MG63 (cell line): ENCODE data around the gene PLA2G6. TPM values are rescaled to one million over a fixed set of nuclear protein-coding genes. Genes with fewer than 3 reads are reported as not detected.
"Not testable (repeated sequence)": the region's sequence is repeated elsewhere in the genome, so short reads cannot be mapped to it uniquely, and the experiment has no call there.

ENCODE experiments used
- DNase-seq: peaks from one replicate; pipeline ENCODE4 v3.0.0-alpha.2; 2020
- H3K27me3 ChIP-seq: fragments of 250-450 bp; sonication (Bioruptor Pico); 2 replicates; pipeline ENCODE4 v1.5.1; 2020; ENCODE audit warnings: mild to moderate bottlenecking, moderate library complexity
- H3K36me3 ChIP-seq: fragments of 250-450 bp; sonication (Bioruptor Pico); 2 replicates; pipeline ENCODE4 v1.5.1; 2020; ENCODE audit warnings: mild to moderate bottlenecking, moderate library complexity
- H3K4me3 ChIP-seq: fragments of 250-450 bp; sonication (Bioruptor Pico); 2 replicates; pipeline ENCODE4 v1.5.1; 2020; ENCODE audit warnings: mild to moderate bottlenecking, moderate library complexity
- H3K9me3 ChIP-seq: fragments of 250-450 bp; sonication (Bioruptor Pico); 2 replicates; pipeline ENCODE4 v1.5.1; 2020; ENCODE audit warnings: mild to moderate bottlenecking, moderate library complexity
- total RNA-seq: library from RNA; depleted of rRNA; stranded (reverse); fragments of >200 nt; shearing (Covaris generic); gene quantifications from 2 replicates; pipeline ENCODE4 v1.2.3, GENCODE V29; 2014; ENCODE audit warnings: low replicate concordance

The PLA2G6 gene
- total RNA-seq, 1 experiment from 2014 or later, result 3.1 TPM

DNA sequence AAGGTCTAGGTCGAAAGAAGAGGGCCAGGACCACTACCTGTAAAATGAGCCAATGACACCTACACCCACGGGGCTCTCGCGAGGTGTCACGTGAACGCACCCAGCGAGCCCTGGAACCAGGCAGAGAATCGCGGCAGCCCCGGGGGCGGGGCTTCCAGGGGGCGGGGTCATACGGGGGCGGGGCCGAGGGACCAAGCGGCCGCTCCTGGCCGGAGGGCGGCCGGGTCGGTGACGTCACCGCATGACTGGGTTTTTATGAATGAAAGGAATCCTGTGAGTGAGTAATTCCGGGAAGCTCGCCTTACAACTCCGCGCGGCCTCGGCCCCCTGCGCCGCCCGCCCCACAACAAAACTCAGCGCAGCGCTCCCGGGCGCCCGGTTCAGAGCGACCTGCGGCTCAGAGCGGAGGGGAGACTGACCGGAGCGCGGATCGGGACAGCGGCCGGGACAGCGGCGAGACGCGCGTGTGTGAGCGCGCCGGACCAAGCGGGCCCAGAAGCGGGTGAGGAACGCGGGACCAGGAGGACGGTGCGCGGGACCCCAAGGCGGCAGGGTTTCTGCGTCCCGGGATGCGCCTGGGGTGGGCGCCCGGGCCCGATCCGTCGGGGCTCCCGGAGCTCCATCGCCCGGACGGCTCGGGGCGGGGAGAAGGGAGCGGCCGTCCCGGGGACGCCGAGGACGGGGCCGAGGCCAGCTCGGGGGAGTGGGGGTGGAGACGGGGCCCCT is 20.2 kb upstream of the PLA2G6 start, which contains the start of gene MAFF:
Gene MAFF (plus strand): TSS at position 284 of the 726 bp plus-strand sequence. CDS start 11,860 bp downstream, outside the sequence.
- Histone ChIP-seq H3K9me3 (no peaks in the 10 kb centered on the region), H3K36me3 (peaks cover 12% of the 10 kb centered on the region), H3K4me3 (peak within 1 kb of the TSS; percentile 97), H3K27me3 (no peaks in the 10 kb centered on the region)
- peak; percentile 95 for DNase-seq

DNA sequence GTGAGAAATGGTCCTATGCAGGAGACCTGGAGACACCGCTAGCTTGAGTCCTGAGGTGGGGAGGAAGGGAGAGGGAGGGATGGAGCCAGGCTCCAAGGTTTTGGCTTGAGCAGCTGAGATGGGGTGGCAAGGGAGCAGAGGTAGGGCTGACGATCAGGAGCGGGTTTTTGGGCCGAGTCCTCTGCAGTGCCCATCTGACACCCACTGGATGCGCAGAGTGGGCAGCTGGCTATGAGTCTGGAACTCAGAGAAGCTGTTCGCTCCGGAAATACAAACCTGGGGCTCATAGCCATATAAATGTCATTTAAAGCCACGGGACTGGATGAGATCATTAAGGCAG is 19.7 kb upstream of the PLA2G6 start:
- no peaks in the 10 kb centered on the region for H3K9me3 ChIP-seq
- no peak for DNase-seq
- H3K36me3 ChIP-seq, result peaks cover 12% of the 10 kb centered on the region
- H3K4me3 ChIP-seq, result peak overlapping the region; percentile 97
- H3K27me3 ChIP-seq, result no peaks in the 10 kb centered on the region

DNA sequence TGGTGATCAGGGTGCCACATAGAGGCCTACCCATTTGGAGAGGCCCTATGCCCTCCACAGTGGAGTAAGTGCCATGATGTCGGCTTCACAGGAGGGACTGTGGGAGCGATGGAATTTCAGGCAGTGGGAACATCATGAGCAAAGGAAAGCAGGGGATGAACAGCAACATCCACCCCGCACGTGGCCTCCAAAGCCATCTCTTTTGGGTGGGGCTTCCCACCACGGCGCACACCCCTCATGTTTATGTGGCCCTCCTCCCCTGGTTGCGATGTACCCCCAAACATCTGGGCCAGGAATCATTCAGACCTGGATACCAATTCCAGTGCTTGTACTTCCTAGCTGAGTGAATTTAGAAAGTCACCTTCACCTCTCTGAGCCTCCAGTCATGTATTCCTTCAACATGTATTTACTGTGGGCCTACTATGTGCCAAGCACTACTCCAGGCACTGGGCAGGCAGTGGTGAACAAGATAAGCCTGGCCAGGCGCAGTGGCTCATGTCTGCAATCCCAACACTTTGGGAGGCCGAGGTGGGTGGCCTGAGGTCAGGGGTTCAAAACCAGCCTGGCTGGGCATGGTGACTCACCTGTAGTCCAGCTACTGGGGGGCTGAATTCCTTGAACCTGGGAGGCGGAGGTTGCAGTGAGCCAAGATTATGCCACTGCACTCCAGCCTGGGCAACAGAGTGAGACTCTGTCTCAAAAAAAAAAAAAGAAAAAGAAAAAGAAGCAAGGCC is 18.4 kb upstream of the PLA2G6 start:
- Histone ChIP-seq H3K36me3 (peaks cover 7% of the 10 kb centered on the region), H3K4me3 (no peak overlapping the region), H3K27me3 (no peaks in the 10 kb centered on the region), H3K9me3 (no peaks in the 10 kb centered on the region)
- no peak for DNase-seq

DNA sequence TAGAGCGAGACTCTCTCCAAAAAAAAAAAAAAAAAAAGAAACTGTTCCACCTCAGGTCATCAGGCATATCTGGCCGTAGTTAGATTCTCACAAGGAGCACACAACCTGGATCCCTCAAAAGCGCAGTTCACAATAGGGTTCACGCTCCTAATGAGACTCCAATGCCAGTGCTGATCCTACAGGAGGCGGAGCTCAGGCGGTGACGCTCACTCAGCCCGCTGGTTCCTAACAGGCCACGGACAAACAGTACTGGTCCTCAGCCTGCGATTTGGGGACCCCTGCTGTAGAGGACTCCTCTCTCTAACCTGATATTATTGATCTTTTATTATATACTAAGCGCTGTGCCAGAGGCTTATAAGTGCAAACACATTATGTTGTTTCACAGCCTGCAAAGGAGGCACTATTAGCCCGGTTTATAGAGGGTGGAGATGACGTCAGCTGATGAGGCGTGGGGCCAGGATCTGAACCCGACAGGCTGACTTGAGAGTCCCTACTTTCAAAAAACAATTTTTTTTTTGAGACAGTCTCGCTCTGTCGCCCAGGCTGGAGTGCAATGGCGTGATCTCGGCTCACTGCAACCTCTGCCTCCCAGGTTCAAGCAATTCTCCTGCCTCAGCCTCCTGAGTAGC is 15.3 kb upstream of the PLA2G6 start:
- H3K36me3 ChIP-seq, result no peaks in the 10 kb centered on the region
- no peak for DNase-seq
- H3K27me3 ChIP-seq, result no peaks in the 10 kb centered on the region
- no peak overlapping the region for H3K4me3 ChIP-seq
- H3K9me3 ChIP-seq, result no peaks in the 10 kb centered on the region

DNA sequence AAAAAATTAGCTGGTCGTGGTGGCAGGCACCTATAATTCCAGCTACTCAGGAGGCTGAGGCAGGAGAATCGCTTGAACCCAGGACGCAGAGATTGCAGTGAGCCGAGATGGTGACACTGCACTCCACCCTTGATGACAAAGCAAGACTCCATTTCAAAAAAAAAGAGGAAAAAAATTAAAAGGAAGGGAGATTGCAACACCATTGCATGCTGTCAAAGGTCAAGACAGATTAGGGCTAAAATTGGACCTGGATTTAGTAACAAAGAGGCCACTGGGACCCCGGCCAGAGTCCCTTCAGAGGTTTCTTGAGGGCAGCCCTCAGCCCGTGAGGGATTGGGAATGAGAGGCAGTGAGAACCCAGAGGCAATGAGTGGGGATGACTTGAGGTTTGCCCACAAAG is 11.9 kb upstream of the PLA2G6 start:
- DNase-seq, result no peak
- Histone ChIP-seq H3K4me3 (no peak overlapping the region), H3K27me3 (no peaks in the 10 kb centered on the region)

DNA sequence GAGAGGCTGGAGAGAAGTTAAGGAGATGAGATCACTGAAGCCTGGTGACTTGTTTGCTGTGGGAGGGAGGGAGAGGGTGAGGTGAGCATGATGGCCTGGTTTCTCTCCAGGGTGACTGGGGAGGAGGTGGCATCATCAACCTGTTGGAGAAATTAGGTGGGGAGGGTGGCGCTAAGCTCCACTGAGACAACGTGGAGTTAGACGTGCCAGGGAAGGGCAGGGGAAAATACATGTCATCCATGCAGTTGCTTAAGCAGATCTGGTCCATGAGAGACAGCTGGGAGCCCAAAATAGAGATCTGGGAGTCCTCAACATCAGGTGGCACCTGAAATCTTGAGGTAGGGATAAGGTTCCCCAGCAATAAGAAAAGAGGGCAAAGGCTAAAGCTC is 10.8 kb upstream of the PLA2G6 start:
- Histone ChIP-seq H3K9me3 (no peaks in the 10 kb centered on the region), H3K4me3 (no peak overlapping the region), H3K36me3 (no peaks in the 10 kb centered on the region), H3K27me3 (no peaks in the 10 kb centered on the region)
- DNase-seq, result no peak

More for the DNA sequence above, 11.9 kb upstream of the PLA2G6 start:
- Histone ChIP-seq H3K36me3 (no peaks in the 10 kb centered on the region), H3K9me3 (no peaks in the 10 kb centered on the region)

DNA sequence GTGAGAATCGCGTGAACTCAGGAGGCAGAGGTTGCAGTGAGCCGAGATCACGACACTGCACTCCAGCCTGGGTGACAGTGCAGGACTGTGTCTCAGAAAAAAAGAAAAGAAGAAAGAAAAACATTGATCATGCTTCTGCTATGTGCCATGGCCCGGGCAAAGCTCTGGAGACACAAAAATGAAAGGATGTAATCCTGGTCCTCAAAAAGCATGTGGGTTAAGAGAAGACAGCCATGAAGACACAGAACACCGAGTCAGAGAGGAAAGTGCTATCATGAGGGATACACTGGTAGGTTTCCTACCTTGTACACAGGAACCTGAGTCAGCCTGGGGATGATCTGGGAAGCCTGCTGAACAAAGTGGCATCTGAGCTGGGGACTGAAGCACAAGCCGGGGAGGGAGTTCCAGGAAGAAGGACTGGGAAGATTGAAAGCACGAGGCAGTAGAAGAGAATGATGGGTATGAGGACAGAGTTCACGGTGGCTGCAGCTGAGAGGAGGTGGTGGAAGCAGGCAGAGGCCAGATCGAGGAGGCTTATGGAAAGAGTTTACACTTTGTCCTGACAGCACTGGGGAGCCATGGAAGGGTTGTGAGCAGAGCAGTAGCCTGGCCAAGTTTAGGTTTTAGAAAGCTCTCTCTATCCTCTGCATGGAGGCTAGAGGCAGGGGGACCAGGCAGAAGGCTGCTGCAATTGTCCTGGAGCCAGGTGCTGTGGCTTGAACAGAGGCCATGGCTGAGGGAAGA is 10.3 kb upstream of the PLA2G6 start:
- DNase-seq, result no peak
- Histone ChIP-seq H3K9me3 (no peaks in the 10 kb centered on the region), H3K36me3 (no peaks in the 10 kb centered on the region), H3K4me3 (no peak overlapping the region), H3K27me3 (no peaks in the 10 kb centered on the region)

DNA sequence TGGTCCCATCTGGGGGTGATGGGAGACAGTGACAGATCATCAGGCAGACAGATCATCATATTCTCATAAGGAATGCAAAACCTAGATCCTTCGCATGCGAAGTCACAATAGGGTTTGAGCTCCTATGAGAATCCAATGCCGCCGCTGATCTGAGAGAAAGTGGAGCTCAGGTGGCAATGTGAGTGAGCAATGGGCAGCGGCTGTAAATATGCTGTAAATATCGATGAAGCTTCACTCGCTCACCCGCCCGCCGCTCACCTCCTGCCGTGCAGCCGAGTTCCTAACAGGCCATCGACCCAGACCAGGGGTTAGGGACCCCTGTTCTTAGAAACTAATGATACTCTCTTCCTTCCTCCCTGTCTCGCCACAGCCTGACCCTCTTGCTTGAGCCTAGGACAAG is 9.4 kb upstream of the PLA2G6 start:
- Histone ChIP-seq H3K4me3 (no peak overlapping the region), H3K27me3 (no peaks in the 10 kb centered on the region), H3K9me3 (no peaks in the 10 kb centered on the region), H3K36me3 (no peaks in the 10 kb centered on the region)
- no peak for DNase-seq

DNA sequence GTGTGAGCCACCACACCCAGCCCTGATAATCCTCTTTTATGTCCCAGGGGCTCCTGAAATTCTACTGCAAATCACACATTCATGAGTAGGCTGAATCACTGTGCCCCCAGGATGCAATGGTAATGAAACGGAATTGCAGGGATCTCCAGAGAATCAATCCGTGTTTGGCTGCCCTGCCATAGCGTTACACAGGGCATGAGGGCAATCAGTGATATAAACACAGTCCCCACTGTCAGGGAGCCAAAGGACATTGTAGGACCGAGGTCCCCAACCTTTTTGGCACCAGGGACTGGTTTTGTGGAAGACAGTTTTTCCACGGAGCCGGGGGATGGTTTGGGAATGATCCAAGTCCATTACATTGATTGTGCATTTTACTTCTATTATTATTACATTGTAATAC is 9.0 kb upstream of the PLA2G6 start:
- Histone ChIP-seq H3K4me3 (no peak overlapping the region), H3K9me3 (no peaks in the 10 kb centered on the region), H3K36me3 (no peaks in the 10 kb centered on the region), H3K27me3 (no peaks in the 10 kb centered on the region)
- no peak for DNase-seq

DNA sequence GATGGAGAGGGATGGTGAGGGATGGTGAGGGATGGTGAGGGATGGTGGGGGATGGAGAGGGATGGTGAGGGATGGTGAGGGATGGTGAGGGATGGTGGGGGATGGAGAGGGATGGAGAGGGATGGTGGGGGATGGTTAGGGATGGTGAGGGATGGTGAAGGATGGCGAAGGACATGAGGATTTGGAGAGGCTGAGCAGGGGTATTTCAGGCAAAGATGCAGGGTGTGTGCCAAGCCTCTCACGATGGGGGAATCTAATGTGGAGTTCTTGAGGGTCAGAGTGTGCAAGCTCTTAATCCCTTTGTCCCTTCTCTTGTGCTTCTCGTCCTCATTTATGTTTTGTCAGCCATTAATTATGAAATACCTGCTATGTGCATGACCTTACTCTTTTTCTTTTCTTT is 7.5 kb upstream of the PLA2G6 start:
- H3K4me3 ChIP-seq, result no peak overlapping the region
- DNase-seq, result no peak
- no peaks in the 10 kb centered on the region for H3K9me3 ChIP-seq

DNA sequence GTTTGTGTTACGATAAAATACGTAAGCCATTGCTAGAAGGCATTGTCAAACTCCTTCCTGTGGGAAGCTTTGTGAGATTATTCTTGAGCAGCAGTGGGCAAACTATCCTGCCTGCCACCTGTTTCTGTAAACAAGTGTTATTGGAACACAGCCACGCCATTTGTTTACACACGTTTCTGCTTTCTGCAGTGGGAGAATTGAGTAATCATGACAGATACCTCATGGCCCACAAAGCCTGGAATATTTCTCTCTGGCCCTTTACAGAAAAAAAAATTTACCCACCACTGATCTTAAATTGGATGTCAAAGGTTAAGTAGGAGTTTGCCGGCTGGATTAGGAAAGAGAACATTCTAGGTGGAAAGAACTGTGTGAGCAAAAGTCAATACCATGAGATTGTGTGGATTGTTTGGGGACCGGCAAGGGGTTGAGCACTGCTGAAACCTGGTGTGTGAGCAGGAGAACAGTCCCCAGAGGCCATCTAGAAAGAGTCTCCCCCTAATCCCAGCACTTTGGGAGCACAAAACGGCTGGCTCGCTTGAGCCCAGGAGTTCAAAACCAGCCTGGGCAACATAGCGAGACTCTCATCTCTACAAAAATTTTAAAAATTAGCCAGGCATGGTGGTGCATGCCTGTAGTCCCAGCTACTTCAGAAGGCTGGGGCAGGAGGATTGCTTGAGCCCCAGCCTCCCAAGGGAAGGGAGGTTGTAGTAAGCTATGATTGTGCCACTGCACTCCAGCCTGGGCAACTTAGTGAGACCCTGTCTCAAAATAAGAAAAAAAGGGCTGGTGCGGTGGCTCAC is 6.0 kb upstream of the PLA2G6 start:
- no peaks in the 10 kb centered on the region for H3K27me3 ChIP-seq
- DNase-seq, result peak; percentile 47

More for the DNA sequence above, 7.5 kb upstream of the PLA2G6 start:
- H3K36me3 ChIP-seq, result no peaks in the 10 kb centered on the region
- H3K27me3 ChIP-seq, result no peaks in the 10 kb centered on the region

DNA sequence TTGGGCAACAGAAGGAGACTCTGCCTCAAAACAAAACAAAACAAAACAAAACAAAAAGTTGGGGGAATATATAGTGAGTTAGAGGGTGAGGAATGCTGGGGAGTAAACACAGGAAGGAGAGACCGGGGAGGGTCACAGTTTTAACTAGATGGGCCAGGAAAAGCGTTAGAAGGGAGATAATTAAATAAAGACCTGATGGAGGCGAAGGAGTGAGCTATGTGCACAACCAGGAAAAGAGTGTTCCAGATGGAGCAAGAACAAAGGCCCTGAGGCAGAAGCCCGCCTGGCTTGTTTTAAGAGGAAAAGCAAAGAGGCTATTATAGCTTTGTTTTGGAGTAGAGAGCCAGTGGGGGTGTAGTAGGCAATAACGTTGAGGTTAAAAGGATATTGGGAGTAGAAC is 4.8 kb upstream of the PLA2G6 start:
- DNase-seq, result no peak
- H3K9me3 ChIP-seq, result no peaks in the 10 kb centered on the region
- H3K27me3 ChIP-seq, result no peaks in the 10 kb centered on the region
- no peaks in the 10 kb centered on the region for H3K36me3 ChIP-seq
- H3K4me3 ChIP-seq, result no peak overlapping the region

More for the DNA sequence above, 6.0 kb upstream of the PLA2G6 start:
- no peaks in the 10 kb centered on the region for H3K36me3 ChIP-seq
- H3K9me3 ChIP-seq, result no peaks in the 10 kb centered on the region
- H3K4me3 ChIP-seq, result no peak overlapping the region

DNA sequence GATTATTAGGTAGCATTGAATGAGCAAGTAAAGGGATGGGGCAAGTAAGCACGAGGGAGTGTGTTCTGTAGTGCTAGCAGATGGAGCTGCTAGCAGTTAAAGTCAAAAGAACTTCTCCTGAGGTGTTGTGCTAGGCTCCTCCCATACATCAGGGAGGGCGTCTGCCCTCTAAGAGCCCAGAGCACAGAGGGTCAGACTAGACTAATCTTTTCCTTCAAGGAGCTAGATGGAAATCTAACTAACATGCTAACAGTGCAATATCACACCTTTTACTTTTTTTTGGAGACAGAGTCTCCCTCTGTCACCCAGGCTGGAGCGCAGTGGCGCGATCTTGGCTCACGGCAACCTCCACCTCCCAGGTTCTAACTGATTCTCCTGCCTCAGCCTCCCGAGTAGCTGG is 3.2 kb upstream of the PLA2G6 start:
- no peak for DNase-seq
- Histone ChIP-seq H3K4me3 (no peak overlapping the region), H3K9me3 (no peaks in the 10 kb centered on the region), H3K36me3 (no peaks in the 10 kb centered on the region), H3K27me3 (no peaks in the 10 kb centered on the region)

DNA sequence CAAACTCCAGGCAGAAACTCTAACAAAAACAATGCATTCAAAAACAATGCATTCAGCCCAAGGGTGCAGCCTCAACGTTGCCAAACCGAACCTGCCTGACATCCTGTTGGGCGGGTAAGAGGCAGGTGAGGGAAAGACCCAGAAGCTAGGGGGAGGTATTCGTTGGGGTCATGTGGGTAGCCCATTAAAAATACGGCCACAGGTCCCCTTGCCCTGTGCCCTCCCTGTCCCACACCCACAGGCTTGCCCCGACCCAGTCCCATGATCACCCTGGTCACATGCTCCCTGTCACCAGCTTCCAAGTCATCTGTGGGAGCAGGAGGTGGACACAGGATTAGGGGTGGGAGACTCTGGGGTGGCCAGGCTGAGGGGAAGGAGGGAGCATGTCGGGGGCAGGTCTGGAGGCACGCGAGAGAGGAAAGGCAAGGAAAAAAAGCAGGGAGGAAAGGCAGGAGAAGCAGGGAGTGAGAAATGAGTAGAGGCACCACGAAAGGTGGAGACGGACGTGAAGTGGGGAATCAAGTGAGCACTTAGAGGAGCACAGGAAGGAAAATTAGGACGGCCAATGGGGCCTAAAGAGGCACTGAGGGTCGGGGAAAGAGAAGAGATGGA is 683 bp downstream of the PLA2G6 start:
- Histone ChIP-seq H3K4me3 (peak overlapping the region; percentile 56), H3K9me3 (no peaks in the 10 kb centered on the region), H3K27me3 (no peaks in the 10 kb centered on the region), H3K36me3 (no peaks in the 10 kb centered on the region)
- no peak for DNase-seq

DNA sequence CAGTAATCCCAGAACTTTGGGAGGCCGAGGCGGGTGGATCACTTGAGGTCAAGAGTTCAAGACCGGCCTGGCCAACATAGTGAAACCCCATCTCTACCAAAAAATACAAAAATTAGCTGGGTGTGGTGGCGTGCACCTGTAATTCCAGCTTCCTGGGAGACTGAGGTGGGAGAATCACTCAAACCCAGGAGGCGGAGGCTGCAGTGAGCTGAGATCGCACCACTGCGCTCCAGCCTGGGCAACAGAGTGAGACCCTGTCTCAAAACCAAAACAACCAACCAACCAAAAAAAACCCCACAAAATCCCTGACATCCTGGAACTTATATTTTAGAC is 3.1 kb downstream of the PLA2G6 start:
- H3K4me3 ChIP-seq, H3K9me3 ChIP-seq, H3K36me3 ChIP-seq, H3K27me3 ChIP-seq, DNase-seq: not testable (repeated sequence)

DNA sequence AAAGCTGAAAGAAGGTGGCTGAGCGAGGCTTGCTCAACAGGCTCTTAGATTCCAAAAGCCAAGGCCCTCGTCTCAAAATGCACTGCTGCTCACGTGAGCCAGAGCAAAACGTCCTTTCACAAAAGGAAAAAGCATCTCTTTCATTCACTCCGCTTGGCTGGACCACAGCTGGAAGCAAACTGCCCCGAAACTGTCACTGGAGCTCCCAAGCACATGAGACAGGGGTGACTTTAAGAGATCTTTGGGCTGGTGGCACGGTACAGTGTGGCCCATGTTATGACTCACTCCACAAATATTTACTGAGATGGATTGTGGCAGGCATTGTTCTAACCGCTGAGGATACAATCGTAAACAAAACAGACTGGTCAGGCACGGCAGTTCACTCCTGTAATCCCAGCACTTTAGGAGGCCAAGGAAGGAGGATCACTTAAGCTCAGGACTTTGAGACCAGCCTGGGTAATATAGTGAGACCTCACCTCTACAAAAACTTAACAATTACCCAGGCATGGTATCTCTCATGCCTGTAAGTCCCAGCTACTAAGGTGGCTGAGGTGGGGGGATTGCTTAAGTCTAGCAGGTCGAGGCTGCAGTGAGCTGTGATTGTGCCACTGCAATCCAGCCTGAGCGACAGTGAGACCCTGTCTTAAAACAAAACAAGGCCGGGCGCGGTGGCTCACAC is 3.6 kb downstream of the PLA2G6 start:
- no peaks in the 10 kb centered on the region for H3K27me3 ChIP-seq
- no peaks in the 10 kb centered on the region for H3K9me3 ChIP-seq
- peak; percentile 72 for DNase-seq
- H3K36me3 ChIP-seq, result no peaks in the 10 kb centered on the region
- no peak overlapping the region for H3K4me3 ChIP-seq
